Gastroesophageal sphincter (tissue), 3 donors: ENCODE measurements around the gene CENPO.

Experiments
- CTCF ChIP-seq, 4 experiments: fragments of 200-600 bp in 2 of 4; fragments of 450-650 bp in 2 of 4; sonication (generic) in 1 of 4; IDR thresholded peaks; one replicate each; pipeline ENCODE4 v1.5.1; 2017 to 2019; ENCODE audit warnings: antibody characterized with exemption in 4 of 4, mild to moderate bottlenecking in 2 of 4, moderate library complexity in 2 of 4
- EP300 ChIP-seq: sonication (generic); formaldehyde crosslinking; IDR thresholded peaks from one replicate; pipeline ENCODE4 v1.6.1; 2017; ENCODE audit warnings: antibody characterized with exemption, mild to moderate bottlenecking
- POLR2AphosphoS5 ChIP-seq: sonication (generic); formaldehyde crosslinking; IDR thresholded peaks from one replicate; pipeline ENCODE4 v1.6.1; 2017; ENCODE audit warnings: antibody characterized with exemption

DNA sequence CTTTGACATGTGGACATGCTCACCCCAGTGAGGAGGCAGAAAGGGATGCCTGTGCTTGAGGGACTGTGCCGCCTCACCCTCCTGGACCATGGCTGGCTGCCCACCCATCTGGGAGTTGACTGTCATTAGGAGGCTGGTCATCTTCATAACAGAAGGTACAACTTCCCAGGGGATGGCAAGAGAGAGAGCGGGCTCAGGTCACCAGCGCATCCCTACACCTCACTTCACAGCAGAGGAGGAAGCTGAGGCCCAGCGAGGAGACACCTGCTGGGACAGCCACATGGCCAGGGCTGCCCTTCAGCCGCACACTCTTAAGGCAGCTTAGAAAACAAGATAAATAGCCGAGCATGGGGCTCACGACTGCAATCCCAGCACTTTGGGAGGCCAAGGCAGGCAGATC, 67.4 kb downstream of the CENPO start:
- TF ChIP-seq CTCF (IDR thresholded peaks at IDR 0.05) (no peak), POLR2AphosphoS5 (no peak), EP300 (no peak)
